Fibroblast of skin of left quadriceps (primary cell): ENCODE measurements around the gene MACROD2.

Experiments
- DNase-seq, 2 experiments: peaks; one replicate each; pipeline ENCODE4 v3.0.0-alpha.2; 2013; ENCODE audit warnings: low read depth in 2 of 2

Gene MACROD2

DNA sequence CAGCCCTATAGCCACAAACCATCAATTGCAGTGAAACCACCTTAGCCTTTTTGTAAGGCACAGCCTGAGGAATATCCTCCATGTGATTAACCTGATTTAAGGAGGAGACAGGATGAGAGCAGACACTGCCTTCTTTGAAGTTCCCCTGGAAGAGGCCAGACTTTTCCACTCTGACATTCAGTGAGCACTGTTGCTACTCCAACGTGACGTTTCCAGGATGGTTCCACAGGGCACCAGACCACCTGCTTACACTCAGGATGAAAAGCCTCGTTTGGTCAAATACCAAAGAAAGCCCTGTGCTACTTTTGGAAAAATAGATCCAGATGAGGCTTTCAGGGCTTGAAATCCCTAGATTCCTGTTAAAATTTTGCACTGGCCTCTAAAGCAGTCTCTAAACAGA lies 1444.2 kb downstream of the MACROD2 start:
- DNase-seq = no peak

DNA sequence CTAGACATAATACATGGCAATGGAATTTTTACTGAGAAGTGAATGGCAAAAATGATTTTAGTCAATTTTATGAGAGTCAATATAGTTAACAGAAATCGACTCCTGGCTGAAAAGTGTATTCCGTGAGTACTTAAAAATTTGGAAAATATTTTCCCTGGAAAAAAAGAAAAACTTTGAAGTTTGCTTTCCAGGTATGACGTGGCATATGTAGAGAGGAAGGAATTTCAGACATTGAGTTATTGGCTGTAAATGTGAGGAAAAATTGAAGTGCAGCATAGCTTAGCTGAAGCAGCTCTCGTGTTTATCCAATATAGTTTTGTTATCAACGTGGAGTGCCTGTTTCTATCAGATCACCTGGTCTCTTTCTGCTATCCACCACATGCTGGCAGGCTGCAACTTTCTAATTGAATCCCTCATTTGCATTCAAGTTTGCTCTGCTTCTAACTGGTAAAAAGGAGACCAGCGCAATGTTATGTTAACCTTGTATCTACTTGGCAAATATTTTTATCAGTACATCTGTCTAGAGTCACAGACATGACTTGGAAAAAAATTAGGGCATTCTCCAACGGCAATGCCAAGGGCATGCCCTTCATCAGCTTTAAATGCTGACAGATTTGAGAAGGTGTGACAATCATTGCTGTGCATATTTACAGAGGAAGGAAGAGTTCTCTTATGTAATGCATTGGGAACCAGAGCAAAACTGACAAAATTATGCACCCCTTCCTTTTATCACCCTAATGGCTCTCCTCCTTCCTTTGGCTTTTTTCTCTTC lies 1444.9 kb downstream of the MACROD2 start:
- no peak for DNase-seq

DNA sequence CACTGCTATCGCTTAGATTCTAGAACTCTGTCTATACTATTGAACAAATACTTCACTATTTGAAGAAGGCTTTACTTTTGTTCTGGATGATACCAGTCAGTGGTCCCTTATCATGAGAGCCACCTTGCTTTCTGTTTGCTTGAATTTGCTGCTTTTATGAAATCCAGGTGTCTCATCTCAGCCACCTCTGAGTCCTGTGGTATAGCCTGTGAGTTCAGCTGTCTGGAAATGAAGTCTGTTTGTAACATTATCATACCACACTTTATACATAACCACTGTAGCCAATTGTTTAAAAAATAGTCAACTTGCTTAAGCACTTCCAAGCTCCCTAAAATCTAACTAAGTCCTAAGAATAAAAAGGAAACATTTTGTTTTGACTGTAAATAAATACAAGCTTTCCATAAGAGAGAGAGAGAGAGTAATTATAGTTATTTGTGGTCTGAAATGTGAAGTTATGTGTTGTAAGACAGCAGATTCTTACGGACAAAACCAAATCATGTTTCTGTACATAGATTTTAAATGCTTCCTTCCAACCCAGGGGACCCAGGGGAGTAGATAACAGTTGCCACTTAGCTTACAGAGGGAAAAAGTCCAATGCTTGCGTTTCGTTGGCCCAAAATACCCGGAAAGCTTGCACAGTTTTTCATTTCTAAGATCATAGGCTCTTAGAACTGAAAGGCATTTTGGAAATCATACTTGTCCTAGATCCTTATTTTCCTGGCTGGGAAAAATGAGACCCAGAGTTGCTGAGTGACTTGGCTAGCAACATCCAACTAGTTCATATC lies 1449.9 kb downstream of the MACROD2 start:
- DNase-seq = no peak

DNA sequence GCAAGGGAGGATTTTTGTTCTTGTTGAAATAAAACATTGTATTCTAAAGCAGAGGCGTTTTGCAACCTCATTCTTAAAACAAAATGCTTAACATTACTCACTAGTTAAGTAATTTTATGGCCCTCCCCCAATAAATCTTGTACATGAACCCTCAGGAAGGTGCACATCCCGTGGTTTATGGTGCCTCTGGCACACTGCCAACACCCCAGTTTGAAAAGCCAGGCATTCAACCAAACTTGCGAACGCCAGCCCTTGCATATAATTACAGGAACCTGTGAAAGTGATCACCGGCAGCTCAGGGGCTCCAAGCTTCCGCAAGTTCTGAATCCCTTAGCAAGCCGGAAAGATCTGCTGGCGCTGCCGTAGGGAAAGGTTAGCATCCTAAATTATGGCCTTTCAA lies 1451.1 kb downstream of the MACROD2 start:
- DNase-seq = peak; percentile 23 to 26

DNA sequence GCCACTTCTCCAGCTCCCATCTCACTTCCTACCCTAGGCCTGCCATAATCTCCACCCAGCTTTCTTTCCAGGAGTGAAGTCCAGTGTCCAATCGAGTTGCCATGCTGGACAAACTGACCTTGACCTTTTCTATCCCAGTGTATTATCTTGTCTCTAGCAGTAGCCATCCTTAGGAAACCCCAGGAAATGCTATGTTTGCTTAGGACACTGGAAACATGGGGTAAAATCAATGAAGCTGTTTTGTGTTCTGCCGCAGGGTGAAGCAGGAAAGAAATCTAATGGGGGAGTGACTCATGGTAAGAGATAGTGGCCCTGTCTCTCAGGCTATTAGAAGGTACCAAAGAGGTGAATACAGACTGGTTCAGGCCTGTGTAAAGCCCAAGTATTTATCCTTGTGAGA lies 1452.2 kb downstream of the MACROD2 start:
- no peak for DNase-seq

DNA sequence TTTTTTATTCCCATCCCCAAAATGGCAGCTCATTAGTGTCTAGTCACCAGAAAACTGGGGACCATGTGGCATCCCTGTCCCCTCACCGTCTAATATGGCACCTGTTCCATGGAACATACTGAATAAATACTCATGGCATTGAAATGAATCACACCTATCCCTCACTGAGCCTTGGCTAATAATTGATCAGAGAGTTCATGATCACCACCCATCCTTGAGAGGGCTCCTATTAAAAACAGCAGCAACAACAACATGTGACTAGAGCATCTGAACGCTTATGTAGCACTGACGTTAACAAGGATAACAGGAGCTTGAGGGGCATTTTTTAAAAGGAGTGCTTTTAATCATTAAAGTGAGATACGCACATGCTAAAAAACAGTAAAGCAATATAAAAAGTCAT lies 1453.7 kb downstream of the MACROD2 start:
- DNase-seq = no peak

DNA sequence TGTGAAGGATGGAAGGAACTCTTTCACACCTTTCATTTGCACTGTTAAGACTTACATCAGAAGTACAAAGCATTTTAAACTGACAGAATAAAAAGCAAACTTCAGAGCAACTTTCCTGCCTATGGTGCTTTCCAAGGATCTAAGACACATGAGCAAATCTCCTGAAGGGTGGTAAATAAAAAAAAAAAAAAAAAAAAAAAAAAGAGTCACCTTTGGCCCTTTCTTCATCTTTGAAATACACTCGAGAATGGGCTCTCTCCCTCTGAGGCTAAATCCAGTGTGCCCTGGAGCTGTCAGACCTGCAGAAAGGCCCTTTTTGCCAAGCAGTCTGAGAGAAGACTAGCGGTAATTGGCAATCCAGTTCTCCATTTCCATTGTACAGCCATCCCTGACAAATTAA lies 1455.9 kb downstream of the MACROD2 start:
- DNase-seq = no peak

DNA sequence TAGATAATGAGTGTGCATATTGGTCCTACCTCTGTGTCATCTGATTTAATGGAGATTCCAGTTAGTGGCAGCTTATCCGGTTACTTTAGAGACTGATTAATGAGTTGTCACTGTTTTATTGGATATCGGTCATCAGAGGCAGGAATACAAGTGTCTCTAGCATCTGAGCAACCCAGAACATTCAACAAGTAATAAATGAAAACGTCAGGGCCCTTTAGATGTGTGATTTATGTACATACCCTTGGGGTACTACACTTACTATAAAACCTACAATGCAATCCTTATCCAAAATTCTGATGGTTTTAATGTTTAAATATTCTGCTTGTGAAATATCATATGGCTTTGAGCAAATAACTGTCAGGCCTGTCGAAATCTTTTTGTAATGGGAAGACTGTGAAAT lies 1460.0 kb downstream of the MACROD2 start:
- peak; percentile 8 to 11 for DNase-seq

DNA sequence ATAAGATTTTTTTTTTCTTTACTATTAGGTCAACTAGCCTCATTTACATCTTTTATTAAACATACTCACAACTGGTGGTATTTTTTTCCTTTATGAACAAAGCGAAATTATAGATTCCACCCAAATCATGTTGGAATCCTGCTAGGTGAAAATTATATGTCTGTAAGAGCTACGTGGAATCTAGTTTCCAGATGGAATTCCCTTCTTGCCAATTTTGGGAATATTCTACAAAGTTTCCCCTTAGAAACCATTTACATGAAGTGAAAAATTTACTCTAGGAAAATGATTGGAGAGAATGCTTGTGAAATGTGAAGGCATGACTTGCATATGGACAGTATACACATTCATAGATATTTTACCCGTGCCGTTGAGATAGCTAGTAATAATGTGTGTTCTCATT lies 1466.6 kb downstream of the MACROD2 start:
- DNase-seq = no peak

DNA sequence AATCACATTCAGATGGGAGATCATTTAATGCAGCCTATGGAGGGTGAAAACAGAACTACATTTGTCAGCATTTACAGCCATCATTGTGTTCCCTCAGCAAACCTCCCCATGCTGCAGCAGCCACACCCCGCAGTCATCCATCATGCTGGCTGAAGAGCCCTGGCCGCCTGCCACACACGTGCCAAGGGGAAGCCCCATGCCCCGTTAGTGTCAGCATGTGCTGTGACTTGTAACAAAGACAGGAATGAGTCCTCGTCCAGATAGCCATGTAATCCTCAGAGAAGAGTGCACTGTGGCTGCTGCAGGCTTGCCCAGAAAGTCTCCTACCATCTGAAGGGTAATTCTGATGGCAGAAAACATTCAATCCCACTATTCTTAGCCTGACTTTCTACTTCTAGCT lies 1480.2 kb downstream of the MACROD2 start:
- no peak for DNase-seq

DNA sequence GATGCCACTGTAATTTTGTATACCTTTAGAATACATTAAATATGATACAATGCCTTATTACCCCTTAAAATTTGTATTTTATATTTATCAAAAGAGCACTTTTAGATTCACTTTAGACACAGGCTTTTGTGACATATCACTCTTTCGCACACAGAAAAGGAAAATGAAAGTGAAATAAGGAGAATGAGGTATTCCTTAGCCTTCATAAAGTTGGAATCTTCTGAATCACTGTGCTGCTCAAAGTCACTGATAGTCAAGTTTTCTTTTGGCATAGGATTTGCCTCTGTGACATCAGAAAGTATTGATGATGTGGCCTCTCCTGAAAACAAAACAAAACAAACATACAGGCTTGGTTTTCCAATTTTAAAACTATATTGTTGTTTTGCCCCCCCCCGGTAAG lies 1480.9 kb downstream of the MACROD2 start:
- DNase-seq = no peak

DNA sequence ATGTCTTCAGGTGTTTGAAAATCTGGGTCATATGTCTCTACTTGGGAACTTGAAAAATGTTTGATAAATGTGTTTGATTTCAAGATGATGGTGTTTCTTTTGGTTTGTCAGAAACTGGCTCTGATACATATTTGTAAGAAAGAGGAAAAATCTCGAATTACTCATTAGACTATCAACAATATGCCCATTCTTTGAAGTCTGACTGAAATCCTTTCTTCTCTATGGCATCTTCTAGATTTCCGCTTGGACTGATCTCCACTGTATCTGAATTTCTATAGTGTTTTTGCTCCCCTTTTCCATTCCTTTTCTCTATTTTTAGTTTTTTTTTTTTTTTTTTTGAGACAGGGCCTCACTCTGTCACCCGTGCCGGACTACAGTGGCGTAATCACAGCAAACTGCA lies 1481.5 kb downstream of the MACROD2 start:
- no peak for DNase-seq

DNA sequence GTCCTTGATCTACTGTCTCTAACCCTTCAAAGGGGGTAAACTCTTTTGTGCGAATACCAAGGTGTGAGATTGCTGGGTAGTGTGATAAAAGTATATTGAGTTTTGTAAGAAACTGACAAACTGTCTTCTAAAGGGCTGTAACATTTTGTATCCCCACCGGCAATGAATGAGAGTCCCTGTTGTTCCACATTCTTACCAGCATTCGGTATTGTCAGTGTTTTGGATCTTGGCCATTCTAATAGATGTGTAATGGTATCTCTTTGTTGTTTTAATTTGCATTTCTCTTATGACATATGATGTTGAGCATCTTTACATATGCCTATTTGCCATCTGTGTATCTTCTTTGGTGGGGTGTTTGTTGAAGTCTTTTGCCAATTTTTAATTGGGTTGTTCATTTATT lies 1487.2 kb downstream of the MACROD2 start:
- no peak for DNase-seq

DNA sequence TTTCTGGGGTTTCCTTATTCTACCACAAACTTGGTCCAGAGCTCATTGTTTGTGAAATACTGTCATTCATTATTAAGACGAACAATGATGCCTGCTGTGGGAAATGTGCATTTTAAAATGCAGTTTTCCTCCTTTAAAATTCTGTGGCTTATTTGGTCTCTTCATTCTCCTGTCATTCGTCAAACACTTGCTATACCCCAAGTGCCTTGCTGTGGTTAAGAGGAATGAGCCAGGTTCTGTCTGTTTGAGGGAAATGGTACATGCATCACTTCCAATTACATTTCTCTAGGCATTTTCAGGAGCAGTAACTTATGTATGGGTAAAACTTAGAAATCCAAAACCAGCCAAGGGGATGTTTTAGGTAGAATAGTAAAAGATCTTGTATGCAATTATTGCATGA lies 1490.2 kb downstream of the MACROD2 start:
- DNase-seq = no peak

DNA sequence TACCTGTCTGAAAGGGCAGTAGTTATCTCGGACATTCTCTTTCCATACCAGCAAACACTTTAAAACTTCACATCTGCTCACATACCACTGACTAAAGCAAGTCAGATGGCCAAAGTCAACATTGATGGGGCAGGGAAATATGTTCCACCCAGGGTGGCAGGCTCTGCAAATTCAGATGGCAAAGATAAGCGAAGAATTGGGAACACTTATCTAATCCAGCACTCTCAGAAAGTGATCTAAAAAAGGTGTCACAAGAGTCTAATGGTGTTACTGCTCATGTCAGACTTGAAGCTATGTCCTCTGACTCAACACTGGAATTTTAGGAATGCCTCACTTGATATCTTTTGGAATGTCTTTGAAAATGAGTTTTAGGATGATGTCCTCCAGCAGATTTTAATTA lies 1491.7 kb downstream of the MACROD2 start:
- DNase-seq = peak; percentile 19 to 20

DNA sequence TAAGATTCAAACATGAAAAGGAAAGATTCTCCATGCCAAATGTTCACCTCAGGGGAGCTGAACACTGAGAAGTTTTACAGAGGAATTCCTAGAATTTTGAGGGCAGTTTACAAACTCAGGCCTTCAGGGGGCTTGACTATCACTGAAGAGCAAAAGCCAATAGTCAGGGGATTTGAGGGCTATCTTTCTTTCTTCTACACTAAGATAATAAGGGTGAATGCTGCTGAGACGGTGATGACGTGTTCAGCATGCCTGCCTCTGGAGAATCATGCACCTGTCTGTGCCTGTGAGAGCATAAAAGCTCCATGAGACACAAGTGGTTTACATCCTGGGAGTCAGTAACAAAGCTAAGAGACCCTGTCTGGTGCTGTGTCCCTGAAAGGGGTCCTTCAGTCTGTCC lies 1492.4 kb downstream of the MACROD2 start:
- DNase-seq = no peak

DNA sequence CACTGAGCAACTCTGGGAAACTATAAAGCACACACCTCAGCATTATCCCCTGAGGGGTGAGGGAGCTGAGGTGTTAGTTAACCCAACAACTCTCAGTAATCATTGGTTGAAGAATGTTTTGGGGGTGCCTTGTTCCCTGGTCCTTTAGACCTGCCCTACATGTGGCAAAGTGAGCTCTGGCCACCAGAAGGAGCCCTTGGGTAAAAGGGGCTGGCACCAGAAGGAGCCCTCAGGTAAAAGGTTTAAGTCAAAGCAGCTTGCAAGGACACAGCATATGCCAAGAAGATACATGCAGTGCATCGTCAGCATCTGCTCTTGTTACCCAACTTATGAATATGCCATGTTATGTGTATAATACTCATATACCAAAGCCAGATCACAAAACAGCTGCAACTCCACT lies 1496.3 kb downstream of the MACROD2 start:
- DNase-seq = no peak

DNA sequence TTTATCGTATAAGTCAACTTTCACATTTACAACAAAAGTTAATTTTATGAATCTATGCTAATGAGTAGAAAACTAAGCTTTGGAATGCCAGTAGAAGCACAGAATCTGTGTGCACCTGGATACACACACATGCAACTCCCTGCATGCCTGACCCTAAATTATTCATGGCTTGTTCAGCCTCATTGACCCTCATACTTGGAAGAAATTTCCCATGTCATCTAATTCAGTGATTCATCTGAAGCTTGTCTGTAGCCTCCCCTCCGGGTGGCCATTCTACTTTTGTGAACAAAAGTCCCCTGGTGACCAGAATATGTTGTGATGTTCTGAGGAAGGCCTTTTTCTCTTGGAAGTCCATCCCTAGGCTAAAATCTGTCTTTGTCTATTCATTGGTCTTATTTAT lies 1499.5 kb downstream of the MACROD2 start:
- DNase-seq = no peak

DNA sequence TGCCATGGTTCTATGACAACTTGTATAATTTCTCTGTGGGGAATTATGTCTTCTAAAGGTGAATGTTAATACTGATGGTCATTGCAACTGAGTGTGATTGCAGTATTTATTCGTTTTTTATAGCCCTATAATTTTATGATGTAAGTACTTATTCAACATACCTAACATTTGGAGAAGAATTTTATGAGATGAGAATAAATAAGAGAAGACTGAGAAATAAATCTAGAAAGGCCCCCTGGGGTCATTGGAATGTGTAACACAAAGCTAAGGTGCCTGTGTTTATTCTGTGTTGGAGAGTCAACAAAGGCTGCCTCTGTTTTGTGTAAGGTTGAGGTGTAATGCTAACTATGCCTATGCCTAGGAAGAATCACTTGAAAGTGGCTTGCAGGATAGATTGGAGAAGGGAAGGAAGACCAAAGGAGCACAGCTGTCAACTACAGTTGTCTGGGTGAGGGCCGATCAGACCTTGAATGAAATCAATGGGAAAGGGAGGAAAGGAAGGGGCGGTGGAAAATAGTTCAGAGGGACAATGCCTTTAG lies 1501.3 kb downstream of the MACROD2 start:
- no peak for DNase-seq

DNA sequence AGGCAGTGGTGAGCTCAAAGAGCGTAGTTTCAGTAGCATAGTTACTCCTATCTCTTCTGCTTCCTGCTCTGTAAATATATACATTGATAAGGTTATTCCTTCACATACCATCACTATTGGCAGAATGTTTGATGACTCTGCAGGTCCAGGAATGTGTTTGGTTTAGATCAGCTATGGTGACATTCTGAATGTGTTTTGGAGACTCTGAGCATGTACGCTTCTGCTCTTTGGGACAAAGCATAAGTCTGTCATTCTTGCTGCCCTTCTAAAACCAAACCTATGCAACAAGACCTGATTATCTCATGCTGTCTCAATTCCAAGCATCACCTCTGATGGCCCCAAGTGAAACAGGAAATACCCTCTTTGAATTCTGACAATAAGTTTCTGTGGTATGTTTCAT lies 1503.6 kb downstream of the MACROD2 start:
- no peak for DNase-seq

DNA sequence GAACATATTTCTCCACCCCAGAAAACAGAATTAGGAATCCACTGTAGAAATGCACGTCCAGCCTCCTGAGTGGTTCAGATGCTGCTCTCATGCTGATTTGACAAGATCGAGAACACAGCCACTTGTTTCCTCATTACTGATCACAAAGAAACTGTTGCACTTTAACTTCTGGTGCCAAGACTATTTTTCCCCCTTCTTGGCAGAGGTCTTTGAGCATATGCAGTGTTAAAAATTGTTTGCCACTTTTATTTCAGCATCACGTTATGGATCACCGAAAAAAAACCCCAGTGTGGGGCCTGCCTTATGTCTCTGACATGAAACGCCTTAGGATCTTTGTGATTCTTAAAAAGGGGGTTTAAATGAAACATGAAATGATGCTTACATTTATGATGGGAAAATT lies 1511.0 kb downstream of the MACROD2 start:
- DNase-seq = no peak

DNA sequence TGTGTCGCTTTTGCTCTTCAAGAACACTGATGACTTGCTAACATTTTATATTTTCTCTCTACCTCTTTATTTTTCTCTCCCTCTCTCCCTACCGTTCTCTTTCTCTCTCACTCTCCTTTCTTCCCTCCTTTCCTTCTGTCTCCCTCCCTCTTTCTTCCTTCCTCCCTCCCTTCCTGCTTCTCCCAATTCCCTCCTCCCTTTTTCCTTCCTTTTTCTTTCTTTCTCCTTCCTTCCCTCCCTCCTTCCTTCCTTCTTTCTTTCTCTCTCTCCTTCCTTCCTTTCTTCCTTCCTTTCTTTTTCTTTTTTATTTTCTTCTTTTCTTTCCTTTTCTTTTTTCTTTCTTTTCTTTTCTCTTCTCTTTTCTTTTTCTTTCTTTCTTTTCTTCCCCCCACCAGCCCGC lies 1511.8 kb downstream of the MACROD2 start:
- no peak for DNase-seq

DNA sequence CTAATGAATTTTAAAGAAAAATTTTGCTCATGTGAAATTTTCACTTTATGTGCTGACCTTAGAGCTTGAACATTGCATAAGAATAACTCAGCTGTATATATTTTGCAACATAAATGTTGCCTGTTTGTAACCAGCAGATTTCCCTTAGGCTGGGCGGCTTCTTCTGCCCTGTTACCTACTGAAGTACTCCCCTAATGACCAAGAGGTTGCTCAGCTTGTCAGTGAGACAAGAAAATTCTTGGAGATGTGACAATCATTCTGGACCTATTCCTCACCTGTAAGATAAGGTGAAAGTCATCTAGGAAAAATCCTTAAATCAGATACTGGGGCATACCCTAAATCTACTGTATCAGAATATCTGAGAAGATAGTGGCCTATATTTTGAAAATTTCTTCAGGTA lies 1516.2 kb downstream of the MACROD2 start:
- no peak for DNase-seq
